HG03558 (cell line): ENCODE data around the gene IMMP2L.
A peak's percentile ranks its signal among the peaks of the same experiment; 100 is the strongest.
"Not testable (repeated sequence)": the region's sequence is repeated elsewhere in the genome, so short reads cannot be mapped to it uniquely, and the experiment has no call there.

ENCODE experiments used
- ATAC-seq: cut with Tn5 transposase; IDR thresholded peaks from one replicate; pipeline ENCODE4 v1.9.1; 2021; ENCODE audit warnings: moderate number of reproducible peaks; ENCODE audit not compliant: unreplicated experiment; ENCODE audit errors: extremely low read depth

The IMMP2L gene

DNA sequence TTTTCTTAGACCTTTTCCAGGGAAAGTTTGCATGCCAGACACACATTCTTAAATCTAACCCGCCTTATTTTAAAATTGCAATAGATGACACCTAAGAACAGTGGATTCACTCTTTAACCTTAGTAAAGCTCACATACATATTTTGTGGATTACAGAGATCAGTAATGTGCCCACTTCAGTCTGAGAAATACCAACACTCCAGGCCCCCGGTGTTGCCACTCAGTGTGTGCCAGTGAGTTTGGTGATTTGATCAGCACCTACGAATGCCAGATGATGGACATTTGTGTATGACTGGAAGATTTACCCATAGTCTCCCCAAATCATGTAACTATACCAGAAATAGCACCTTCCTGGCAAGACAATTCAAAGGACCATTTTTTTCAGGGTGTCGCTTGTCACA, 468.8 kb downstream of the IMMP2L start:
- no peak for ATAC-seq

DNA sequence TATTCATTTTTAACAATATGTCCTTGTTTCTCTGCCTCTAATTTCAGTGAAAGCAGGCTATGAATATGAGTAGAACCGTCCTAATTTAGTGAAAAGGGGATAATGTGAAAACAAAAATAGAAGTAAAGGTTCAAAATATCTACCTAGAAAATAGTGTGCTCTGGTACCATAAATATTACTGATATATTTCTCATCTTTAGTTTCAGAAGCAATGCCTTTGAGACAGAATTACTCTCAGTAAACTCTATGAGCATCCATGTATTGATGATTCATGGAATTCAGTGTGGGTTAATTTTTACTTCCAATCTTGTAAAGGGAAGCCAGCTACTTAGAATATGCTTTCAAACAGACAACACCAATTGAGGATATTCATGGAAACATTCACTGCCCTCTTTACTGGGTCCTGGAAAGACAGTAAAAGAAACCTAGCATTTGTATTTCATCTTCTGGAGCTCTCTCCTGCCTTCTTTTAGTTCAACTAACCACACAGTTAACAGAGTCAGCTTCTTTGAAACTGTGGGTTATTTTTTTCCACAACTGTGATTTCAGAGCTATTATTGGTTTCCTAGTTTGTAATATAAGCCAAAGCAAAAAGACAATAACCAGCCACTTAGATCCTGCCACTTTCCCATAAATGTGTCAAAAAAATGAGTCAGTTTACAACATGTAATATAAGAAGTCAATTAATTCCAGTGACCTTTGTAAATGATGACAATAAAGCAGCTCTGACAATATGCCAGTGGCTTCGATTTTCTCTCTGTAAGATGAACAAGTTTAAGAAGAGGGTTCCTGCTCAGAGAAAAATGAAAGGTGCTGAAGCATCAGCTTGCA, 469.7 kb downstream of the IMMP2L start:
- ATAC-seq: no peak

DNA sequence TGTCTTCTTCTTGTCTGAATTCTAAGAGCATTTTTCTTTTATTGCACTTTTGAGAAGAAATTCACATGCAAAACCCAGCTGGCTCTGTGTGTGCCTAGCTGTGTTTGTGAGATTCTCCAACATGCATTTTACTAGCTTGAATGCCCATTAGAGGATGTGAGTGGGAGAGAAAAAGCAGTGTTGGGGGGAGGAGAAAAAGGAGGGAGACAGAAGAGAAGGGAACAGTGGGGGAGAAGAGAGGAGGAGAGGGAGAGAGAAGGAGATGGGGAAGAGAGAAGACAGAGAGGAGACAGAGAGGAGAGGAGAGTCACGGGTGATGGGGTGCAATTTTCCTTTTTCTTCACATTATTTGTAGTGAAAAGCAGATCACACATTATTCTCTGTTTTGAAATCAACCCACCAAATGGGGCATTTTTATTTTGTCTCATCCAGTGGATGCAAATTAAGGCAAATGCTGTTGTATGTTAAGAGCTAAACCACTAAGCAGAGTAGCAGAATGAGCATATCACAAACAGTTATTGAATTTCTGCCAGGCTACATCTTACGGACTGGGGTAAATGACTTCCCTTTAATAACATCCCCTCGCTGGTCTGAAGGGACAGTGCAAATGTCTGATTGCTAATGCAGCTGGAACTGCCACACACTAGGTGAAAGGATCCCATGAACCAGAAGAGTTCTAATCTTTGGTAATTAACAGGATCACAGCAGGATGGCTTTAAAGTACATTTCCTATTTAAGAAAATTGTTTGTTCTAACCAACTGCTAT, 470.5 kb downstream of the IMMP2L start:
- no peak for ATAC-seq

DNA sequence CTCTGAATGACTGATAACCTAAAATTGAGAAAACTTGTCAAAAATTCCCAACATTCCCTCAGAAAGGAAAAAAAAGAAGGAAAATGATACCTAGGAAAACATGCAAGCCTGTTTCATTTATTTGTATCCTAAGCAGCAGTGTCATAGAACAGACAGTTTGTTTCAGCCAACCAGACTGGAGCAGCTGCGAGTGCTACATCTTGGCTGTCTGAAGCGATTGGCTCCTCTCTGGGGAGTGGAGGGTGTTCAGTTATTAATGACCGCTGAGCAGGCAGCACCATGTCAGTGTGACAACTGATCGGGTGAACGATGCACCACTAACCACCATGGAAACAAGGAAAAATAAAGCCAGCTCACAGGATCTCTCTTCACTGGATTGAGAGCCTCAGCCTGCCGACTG, 471.4 kb downstream of the IMMP2L start, which contains the start of gene LRRN3:
Gene LRRN3 (plus strand): TSS at position 282 of the 400 bp plus-strand sequence. CDS start 31,646 bp downstream, outside the sequence.
- ATAC-seq: no peak

- ATAC-seq: no peak
These were observed 472.4 kb downstream of the IMMP2L start for GRCh38 chr7:111089822-111090426.

- ATAC-seq: no peak
These were observed 474.0 kb downstream of the IMMP2L start for GRCh38 chr7:111088328-111088727.

GRCh38 chr7:111086532-111086931, 475.8 kb downstream of the IMMP2L start:
- ATAC-seq: no peak

- no peak for ATAC-seq
These were observed 476.9 kb downstream of the IMMP2L start for GRCh38 chr7:111085356-111085755.

GRCh38 chr7:111083413-111083812, 478.9 kb downstream of the IMMP2L start:
- ATAC-seq: peak; percentile 97

- no peak for ATAC-seq
These were observed 479.9 kb downstream of the IMMP2L start for GRCh38 chr7:111082351-111082750.

DNA sequence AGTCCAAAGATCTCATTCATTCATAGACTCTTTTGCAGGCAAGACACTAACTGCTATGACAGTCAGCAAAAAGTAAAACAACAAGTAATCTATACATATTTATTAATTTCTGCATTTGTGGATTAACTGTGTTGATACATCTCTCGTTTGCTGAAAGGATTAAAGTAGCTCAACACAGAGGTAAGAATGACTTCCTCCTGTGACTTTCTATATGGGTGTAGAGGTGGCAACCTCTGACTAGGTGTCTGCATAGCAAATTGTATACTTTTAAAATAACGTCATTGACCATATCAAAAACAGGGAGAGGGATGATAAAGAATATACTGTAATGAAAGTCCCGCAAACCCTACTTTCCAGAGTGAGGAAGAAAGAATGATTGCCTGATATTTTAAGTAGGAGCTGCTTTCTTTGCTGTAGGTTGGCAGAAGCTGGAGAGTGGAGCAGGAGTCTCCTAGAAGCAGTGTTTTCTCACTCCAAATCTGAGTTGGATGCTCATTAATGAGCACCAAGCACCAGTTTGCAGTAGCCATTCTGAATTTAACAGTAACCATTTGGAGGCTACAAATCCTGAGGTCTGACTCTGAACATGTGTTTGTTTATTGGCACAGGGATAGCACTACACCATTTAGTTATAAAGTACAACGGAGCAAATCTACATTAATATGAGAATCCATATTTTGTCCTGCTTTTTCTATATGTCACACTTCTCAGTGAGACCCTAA, 480.6 kb downstream of the IMMP2L start:
- no peak for ATAC-seq

- ATAC-seq: no peak
These were observed 481.7 kb downstream of the IMMP2L start for GRCh38 chr7:111080495-111081105.

DNA sequence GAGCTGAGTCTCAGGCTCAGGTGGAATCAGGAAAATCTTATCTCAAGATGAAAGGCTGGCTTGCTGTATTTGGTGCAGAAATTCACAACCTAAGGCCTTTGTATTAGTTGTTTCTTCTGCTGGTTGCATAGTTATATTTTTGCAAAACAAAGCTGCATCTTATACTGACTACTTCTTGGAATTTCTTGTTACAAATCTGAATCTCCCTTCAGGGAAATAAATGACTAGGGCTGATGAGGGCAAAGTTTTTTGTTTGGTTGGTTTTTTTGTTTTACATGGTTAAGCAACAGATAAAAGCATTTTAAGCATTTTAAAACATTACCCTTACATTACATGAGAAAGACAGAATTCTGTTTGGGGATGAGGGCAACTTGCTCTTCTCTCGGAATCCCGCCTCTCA, 485.3 kb downstream of the IMMP2L start:
- ATAC-seq: no peak

DNA sequence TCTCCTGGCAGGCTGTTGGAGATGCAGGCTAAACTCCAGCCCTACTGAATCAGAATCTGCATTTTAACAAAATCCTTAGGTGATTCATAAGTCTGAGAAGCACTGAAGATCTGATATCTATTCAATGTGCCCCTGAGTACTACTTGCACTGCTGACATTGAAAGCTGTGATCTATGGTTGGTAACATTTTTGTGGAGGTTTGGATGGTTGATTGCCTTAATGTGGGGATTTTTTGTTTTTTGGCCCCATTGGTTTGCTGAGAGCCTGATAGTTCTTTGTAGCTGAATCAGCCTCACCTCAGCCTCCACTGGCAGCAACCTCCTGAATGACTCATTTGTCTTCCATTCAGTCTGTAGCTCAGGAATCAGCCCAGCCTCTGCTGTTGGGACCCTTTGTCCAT, 486.1 kb downstream of the IMMP2L start:
- ATAC-seq: no peak

GRCh38 chr7:111075498-111075897, 486.8 kb downstream of the IMMP2L start:
- ATAC-seq: no peak

DNA sequence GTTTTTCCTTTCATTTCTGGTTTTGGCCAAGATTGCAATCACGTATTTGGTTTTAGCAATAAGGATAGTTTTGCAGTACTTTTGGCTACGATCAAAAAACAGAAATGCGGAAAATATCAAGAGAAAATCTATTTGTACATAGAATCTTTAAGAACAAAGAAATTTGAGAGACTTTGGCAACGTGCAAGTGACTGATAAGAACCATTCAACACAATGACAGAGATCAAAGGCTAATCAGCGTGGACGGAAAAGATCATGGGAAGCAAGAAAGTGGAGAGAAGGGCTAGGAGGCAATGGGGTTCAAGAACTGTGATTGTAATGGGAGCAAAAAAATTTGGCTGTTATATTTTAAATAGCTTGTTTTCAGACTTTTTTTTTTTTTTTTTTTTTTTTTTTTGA, 487.5 kb downstream of the IMMP2L start:
- no peak for ATAC-seq

DNA sequence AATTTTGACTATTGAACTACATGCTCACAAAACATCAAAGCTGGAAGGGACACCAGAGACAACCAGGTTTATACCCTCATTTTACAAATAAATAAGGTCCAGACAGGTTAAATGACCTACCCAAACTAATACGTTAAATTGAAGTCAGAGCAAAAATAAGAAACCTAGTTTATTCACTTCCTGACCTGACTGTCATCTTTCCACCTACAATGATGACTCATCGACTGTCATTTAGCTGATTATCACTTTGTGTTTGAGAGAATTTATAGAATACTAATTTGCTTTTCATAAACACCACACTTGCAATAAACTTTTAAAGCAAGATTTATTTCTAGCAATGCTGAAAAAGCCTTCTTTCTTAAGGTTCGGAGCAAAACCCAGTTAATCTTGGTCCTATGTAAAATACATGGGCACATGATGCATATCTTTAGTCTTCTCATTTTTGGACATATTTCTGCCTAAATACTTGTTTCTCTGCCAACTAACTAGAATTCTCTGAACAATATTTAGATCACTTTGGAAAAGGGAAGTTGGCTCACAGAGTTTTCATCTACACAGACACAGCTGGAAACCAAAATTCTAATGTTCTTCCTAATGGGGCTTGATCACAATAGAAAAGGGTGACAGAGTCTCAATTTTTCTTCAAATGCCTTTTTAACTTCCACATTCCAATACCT, 488.1 kb downstream of the IMMP2L start:
- no peak for ATAC-seq

- not testable (repeated sequence) for ATAC-seq
These were observed 489.6 kb downstream of the IMMP2L start for GRCh38 chr7:111072658-111073057.

DNA sequence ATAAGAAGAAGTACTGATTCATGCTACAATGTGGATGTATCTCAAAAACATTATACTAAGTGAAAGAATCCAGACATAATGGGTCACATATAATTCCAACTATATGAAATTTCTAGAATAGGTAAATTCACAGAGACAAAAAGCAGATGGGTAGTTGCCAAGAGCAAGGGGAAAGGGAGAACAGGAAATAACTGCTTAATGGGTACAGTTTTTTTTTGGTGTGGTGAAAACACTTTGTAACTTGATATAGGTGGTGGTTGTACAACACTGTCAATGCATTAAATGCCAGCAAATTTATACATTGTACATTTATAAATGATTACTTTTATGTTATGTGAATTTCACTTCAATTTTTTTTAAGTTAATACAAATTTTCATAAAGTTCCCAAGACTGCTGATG, 490.7 kb downstream of the IMMP2L start:
- ATAC-seq: no peak
